Medulla oblongata (tissue), 1 donor: ENCODE data around the gene ERP27.
A peak's percentile ranks its signal among the peaks of the same experiment; 100 is the strongest.

ENCODE experiments used
- DNase-seq: peaks from one replicate; pipeline ENCODE4 v3.0.0-alpha.2; 2015; ENCODE audit errors: extremely low spot score

Gene ERP27

DNA sequence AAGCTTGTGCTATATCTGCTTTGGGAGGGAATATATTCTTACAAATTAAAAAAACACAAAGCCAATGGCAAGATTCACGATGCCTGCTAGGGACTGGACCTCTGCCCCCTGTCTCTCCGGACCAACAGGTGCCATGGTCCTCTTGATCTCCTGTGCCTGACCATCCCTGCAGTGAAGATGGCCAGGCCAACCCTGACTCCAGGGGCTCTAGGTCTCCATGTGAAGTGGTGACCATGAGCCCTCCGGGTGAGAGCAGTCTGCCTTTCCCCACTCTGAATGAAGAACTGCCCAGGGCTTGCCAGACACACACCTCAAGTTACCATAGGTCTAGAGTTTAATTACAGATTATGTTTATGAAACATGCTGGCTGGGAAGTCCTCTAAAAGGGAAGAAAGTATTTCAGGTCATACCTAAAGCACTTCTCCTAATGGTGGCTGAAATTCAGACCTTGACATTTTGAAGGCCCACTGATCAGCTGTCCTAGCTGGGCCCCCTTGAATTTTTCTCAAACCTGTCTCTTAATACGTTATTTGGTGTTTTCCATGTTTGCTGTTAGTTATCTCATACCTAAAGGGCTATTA, 21.7 kb upstream of the ERP27 start:
- DNase-seq, result no peak

DNA sequence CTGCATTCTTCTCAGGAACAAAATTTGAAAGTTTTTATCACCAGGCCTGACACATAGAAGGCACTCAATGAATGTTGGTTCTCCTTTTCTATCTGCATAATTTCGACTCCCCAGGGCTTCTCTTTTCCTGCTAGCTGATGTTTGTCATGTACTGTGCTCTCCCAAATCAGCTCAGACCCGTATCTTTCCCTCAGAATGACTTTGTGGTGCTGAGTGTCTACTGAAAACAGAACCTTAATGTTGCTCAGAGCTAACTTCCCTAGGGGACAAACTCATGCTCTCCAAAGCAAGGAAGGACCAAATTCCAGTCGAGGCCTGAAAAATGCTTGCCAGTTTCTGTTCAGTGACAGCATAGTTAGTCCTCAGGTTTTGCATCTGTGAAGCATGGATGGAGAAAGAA, 21.1 kb upstream of the ERP27 start:
- DNase-seq, result peak; percentile 49

DNA sequence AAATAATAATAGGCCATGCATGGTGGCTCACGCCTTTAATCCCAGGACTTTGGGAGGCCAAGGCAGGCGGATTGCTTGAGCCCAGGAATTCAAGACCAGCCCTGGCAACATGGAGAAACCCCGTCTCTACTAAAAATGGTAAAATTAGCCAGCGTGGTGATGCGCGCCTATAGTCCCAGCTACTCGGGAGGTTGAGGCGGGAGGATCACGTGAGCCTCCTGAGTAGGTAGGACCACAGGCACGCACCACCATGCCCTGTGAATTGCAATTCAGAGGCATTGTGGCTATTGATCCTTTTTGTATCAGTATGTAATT, 20.7 kb upstream of the ERP27 start:
- no peak for DNase-seq

DNA sequence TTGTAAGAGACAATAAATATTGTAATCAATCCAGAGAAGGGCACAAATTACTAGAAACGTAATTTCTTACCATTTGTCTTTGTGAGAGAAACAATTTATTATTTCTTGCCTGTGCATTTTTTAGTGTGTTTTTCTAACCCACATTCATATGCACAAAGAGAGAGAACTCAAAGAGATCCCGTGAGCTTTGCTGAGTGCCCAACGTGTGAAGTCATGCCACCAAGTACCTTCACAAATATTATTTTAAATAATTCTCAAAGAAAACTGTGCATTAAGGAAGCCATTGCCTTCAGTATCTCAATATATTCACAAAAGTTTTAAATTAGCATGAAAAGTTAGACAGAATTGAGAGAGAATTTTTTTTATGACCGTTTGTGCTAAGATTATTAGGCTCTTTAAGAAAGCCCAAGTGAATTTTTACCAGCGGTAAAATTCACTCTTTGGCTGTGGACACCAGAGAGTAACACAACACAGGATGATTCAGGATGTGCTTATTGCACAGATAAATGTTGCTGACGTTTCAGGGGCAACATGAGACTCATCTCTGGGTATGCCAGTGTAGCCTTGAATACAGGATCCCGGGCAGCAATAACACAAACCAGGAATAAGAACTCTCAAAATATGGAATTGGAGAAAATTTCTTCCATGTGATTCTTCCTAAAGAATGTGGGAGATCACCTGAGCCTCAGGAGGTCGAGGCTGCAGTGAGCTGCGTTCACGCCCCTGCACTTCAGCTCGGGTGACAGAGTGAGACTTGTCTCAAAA, 20.2 kb upstream of the ERP27 start:
- DNase-seq, result no peak

DNA sequence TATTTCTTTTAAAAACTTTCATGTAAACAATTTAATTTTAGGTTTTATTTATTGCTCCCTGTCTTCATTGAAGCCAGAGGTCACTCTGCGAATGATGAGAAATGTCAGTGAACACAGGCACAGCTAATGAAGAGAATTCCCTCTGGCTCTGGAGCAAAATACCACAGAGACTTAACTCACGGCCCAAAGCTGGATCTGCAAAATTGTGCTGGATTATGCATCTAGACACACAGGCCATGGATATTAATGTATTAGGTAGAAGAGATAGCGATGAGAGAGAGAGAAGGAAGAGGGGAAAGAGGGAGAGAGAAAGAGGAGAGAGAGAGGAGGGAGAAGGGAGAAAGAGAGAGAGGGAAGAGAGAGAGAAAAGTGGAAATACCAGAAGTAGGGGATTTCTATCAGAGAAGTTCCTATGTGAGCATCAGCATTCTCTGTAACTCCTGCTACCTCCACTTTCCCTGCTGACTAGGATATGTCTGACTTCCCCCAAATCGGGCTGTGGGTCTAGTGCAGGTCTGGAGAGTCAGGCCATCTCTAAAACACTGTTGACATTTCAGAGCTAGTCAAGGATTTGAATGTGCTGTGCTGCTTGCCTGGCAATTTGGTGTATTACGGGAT, 19.3 kb upstream of the ERP27 start:
- DNase-seq, result no peak

DNA sequence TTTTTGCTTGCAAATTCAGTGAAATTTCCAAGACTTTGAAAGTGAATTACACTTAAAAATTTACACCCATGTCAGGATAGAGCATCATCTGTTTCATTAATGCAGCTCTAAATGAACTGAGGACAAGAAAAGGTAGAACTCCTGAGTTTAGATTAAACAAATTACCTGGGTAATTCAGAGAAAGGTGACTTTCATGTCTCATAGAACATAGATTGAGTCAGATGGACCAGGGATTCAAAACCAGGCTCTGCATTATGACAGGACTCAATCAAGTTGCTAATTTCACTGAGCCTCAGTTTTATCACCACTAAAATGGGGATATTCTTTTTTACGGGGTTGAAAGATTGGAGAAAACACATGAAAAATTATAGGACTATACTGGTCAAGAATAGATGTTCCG, 18.6 kb upstream of the ERP27 start:
- DNase-seq, result no peak

DNA sequence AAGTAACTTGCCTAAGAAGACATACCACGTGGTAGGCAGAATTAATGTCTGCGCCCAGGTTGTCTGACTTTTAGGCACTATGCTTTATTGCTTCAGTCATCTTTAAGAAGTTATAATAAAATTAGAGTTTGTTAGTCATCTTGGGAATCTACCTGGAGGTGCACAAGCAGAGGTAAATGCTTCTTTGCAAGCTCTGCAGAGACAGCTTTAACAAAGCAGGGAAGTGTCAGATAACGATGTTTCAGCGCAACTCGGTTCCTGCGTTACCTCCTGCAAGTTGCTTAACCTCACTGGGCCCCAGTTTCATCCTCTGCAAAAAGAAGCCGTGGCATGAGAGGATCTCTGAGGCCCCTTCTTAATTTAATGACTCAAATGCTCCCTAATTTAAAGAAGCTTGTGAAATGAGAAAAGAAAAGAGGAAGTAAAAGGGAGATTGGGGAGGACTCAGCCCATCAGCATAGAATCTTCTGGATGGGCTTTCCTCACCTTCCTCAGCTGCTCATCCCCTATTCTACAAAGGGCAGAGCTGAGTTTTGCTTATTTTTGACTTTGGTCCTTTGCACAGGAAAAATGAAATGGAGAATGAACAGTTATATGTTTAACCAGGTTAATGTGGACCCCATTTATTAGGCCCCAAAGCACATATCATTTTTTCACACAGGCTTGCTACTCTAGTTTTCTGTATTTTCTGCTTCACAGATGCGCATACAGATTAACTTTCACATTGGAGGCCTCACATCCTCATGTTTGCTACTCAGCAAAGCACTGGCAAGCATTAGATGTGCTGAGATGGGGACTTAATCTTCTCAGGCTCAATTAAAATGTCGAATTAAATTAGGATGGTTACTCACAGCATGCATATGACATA, 17.9 kb upstream of the ERP27 start:
- DNase-seq, result peak; percentile 61

DNA sequence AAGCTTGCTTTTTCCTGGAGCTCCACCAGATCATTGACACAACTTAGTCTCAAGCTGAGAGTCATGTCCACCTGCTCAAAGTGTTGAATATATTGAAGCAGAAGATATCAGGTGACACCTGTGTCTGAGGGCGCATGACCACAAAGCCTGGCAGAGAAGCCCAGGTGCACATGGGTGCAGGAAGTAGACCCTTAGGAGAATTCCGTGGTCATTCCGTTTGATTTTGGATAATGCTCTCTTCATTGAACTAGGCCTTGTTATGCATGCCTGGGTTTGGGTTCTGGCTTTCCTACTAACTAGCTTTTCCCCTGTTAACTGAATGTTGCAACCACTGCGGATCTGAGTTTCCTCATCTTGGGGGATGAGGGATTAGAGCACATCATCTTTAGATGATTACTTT, 15.9 kb upstream of the ERP27 start:
- no peak for DNase-seq

DNA sequence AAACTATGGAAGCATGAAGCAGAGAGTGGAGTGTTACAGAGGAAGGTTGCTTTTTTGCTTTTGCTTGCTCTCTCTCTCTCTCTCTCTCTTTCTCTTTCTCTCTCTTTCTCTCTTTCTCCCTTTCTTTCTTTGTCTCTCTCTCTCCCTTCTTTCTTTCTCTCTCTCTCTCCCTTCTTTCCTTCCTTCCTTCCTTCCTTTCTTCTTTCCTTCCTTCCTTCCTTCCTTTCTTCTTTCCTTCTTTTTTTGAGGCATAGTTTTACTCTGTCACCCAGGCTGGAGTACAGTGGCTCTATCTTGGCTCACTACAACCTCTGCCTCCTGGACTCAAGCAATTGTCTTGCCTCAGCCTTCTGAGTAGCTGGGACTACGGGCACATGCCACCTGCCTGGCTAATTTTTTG, 15.4 kb upstream of the ERP27 start:
- DNase-seq, result no peak

DNA sequence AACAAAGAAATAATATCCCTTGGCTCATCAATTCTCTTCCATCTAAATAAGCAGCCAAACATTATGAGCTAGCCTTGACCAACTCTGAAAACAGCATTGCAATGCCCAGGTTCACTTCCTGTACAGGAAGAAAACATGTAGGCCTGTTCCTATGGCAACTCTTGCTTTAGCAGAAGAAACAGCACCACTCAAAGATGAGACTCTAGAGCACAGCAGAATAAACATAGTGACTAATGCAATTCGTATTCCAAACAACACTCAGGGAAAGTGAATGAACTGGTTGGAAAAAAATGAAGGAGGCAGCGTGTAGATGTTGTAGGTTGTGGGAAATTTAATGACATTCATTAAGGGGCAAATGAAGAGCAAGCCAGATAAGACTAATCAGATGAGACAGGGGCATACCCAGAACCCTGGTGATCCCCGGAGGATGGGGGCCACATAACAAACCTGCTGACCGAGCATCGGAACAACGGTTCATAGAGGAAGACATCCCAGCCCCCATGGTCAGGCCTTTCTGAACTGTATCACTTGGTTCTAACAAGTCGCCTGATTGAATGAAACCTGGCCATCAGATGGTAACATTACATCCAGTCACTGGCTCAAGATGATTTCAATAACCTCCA, 14.1 kb upstream of the ERP27 start:
- peak; percentile 34 for DNase-seq

DNA sequence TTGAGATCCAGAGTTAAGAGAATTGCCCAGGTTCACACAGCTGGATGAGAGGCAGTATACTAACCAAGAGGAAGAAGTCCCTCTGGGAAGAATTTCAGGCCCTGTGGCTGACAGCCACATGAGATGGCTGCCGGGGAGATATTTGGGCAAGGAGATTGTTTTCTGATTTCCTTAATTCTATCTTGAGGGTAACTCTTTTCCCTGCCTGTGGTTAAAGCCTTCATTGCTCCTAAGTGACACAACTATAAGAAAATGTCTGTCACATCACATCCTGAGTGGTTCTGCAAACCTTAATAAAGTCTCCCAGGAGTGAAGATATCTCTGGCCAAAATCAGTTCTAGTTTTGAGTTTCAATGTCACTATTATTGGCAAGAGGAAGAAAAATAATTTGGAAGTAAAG, 13.5 kb upstream of the ERP27 start:
- no peak for DNase-seq

DNA sequence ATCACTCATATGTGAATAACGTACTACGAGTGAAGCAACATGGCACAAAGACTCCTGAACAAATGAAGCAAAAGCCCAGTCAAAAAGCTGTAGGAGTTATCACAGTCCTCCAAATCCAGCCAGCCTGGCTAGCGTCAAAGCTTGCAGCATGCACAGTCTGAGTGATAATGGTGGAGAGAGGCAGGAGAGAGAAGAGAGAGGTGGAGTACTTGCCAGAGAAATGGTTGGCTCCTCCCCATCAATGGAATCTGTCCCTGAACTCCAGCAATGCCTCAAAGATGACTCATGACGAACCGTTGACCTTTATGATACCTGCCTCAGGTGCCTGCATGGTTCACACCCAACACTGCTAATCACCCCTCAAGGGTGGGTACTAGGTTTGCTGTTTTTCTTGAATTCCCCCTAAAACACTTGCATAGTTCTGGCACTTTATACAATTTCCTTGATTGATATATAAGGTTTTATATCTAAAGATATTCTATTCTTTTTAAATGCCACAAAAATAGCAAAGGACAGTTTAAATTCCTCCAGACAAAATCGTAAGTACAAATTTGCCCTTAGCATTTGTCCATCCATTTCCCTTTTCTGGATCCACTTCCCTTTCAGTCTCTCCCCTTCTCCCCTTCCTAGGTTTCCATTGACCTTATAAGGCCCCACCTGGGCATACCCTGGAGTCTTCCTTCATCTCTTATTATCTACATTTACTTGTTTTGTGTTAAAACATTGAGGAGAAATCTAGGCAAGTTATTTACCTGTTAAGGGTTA, 12.8 kb upstream of the ERP27 start:
- no peak for DNase-seq

DNA sequence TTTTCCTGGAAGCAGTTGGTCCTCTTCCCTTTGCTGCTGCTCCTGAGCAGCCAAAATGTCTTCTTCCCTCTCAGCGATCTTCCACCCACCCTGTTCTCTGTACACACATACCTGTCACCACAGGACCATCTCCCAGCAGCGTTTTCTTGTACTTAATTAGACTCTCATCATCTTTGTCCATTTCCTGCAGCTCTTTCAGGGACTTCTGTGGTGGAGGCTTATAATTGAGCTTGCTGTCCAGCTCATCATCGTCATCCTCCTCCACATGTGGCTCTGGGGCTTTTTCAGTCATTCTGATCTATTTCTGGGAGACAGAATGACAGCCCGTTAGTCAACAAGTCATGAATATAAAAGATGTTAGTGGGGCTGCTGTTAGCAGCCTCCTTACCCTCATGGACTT, 12.1 kb upstream of the ERP27 start:
- DNase-seq, result no peak

DNA sequence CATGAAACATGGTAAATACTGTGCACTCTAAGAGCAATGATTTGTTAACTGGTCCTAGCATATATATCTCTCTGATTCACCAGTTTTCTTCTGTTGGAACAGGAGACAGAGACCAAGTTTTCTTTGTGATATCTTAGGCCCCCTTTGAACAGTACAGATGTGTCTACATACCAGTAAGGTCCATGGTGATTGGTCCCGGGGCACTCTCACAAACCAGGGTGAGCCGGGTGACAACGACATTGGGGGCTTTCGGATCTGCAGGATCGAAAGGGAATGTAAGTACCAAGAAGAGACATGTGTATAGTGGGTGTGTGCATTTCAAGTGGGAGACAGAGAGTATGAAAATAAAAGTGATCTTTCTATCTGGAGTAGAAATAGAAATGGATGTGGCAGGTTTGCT, 11.3 kb upstream of the ERP27 start:
- DNase-seq, result no peak

DNA sequence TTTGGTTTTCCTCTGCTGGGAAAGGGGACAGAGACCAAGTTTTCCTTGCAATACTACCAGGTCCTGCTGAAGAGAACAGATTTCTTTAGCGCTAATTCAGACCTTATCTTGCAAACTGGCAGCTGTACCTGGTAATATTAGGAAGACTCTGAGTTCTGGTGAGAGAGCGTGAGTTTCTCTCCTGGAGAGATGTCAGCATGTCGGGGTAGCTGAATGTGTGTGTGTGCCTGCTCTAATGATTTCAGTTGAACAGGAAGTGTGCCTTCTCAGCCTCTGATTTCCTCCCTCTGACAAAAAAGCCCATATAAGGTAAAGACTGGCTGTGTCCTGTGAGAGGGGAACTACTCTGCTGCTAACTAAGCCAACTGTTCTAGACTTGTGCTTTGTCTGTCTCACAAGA, 10.3 kb upstream of the ERP27 start:
- DNase-seq, result peak; percentile 81

DNA sequence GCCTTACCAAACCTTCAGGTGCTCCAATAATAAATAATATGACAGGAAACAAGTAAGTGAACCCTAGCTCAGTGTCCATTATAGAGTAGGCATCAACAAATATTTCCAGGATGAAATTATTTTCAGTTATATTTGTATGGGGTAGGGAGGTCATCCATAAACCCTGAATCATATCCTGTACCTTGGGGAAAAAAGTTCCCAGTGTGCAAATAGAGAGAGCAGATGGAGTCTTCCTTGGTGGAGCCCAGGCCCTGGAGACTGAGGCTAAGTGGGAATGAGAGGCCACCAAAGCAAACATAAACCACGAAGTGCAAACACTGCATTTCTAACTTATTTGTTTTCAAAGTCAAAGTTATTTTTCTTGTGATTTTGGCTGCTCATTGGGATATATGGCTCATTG, 8.5 kb upstream of the ERP27 start:
- DNase-seq, result no peak

DNA sequence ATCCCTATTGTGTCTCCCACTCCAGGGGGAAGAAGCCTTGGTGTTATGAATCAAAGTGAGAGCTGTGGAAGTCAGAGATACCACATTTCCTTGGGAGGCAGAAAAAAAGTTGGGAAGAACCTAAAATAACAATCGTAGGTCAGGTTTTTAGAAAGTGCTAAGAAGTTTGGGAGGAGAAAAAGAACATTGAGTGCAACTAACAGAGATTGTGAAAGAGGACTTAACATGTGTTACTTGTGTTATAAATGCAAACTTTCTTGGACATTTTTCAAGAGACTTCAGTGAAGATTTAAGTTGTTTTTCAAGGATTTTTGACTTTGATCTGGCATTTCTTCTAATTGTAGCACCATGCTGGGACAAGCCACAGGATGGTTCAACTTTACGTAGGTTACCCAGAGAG, 7.8 kb upstream of the ERP27 start:
- DNase-seq, result no peak

DNA sequence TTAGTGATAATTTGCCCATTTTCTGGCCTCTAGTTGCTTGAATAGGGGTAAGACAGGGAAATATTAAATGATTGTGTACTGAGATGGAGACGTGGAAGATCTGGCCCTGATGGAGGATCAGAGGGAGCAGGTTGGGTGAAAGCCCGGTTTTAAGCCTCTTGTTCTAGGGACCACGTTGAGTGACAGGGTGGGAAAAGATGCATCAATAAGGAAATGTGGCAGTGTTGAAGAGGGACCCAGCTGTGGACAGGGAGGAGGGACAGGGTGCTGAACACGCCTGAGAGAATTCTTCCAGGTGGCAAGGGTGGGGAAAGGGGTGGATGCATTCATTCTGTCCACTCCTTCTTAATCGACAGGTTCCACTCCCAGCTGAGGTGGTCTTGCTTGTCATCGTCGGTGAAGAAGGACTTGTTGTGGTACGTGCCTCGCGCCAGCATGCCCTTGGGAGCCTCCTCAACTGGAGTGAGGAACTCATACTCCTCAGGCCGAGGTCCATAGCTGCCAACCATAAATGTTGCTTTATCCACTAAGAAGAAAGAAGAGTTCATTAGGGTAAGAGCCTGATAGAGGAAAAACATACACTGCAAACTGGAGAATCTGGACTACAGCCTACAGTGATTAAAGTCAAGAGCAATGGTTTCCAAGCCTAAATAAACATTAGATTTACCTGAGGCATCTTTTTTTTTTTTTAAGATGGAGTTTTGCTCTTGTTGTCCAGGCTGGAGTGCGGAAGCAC, 4.0 kb upstream of the ERP27 start:
- DNase-seq, result no peak

DNA sequence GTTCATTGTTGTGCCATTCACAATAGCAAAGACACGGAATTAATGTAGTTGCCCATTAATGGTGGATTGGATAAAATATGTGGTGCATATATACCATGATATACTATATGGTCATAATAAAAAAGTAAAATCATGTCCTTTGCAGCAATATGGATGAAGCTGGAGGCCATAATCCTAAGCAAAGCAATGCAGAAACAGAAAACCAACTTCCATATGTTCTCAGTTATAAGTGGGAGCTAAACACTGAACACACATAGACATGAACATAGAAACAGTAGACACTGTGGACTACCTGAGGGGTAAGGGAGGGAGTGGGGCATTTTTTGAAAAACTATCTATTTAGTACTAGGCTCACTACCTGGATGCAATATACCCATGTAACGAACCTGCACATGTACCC, 3.0 kb upstream of the ERP27 start:
- DNase-seq, result no peak

DNA sequence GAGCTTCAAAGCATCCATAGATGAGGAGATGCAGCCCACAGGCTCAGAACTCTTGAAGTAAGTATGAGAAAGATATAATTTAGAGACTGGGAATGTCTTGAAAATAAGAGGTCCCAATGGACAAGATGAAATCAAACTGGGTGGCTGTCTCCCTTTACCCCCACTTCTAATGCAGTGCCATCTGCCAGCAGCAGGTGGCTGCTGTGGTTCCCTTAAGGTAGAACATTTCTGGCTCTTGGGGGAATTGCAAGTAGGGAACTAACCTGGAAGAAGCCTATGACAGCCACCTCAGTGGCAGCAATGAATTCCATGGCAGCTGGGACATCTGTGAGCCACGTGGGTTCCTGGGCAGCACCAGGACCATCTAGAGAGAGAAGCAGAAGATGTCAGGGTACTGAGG, 648 bp downstream of the ERP27 start:
- DNase-seq, result no peak

DNA sequence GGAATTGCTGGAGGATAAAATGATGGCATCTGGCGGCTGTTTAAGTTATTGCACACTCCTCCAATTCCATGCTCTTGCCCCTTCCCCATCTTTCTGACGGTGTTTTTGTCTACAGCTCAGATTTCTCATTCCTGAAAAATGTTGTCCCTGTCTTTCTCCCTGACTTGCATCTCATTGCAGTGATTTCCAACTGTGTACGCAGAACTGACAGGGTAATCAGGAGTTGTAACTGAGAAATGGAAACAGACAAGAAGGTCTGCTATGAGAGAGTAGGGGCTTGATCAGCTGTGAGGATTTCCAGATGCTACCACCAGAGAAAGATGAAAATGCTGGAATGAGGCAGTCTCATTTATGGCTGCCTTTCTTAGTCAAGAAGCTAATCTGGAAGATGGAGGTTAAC, 1.3 kb downstream of the ERP27 start:
- DNase-seq, result no peak
